Panc1 (cell line): Measurements from ENCODE around the gene ZNF516. TPM values are rescaled to one million over a fixed set of nuclear protein-coding genes. Genes with fewer than 3 reads are reported as not detected.

ENCODE experiments used
- ATAC-seq: fragments of 200-7000 bp; cut with Tn5 transposase; 2 replicates; pipeline ENCODE4 v1.9.1; 2020; ENCODE audit warnings: mild to moderate bottlenecking, moderate library complexity
- BruUV-seq: library from RNA; stranded (reverse); fragments of 400-500 nt; replicated peaks from 2 replicates; lab custom pipeline; 2021; lab: Mats Ljungman, UMichigan
- CTCF ChIA-PET: fragments of 300-600 bp; sonication (Branson Sonifier 250); formaldehyde crosslinking; loops from one replicate; lab custom pipeline; 2022; ENCODE audit warnings: antibody characterized with exemption; lab: Charles Lee
- POLR2A ChIA-PET: fragments of 300-600 bp; sonication (Branson Sonifier 250); formaldehyde crosslinking; loops from one replicate; lab custom pipeline; 2022; ENCODE audit warnings: antibody characterized with exemption; lab: Charles Lee
- DNase-seq: peaks from one replicate; pipeline ENCODE4 v3.0.0-alpha.2; 2010; ENCODE audit warnings: low read depth, low spot score
- H3K27ac ChIP-seq: 2 replicates; pipeline ENCODE4 v1.5.1; 2011; ENCODE audit warnings: mild to moderate bottlenecking, low read length, inconsistent platforms
- H3K27me3 ChIP-seq: fragments of 200-500 bp; sonication (Bioruptor generic); 2 replicates; pipeline ENCODE4 v1.6.0; 2014; ENCODE audit warnings: low read length, inconsistent platforms; ENCODE audit not compliant: control insufficient read depth, insufficient read depth
- H3K36me3 ChIP-seq: fragments of 200-500 bp; sonication (Bioruptor generic); 2 replicates; pipeline ENCODE4 v1.5.1; 2014; ENCODE audit warnings: inconsistent platforms, mild to moderate bottlenecking, low read length, moderate library complexity; ENCODE audit not compliant: control insufficient read depth, insufficient read depth
- H3K4me1 ChIP-seq: 2 replicates; pipeline ENCODE4 v1.5.1; 2011; ENCODE audit warnings: inconsistent platforms, mild to moderate bottlenecking, low read length, moderate library complexity; ENCODE audit not compliant: control insufficient read depth, insufficient read depth
- H3K4me3 ChIP-seq, 2 experiments: 2 replicates each; pipeline ENCODE4 v1.5.1; 2011 to 2012; ENCODE audit warnings: low read depth in 2 of 2, low read length in 2 of 2, mild to moderate bottlenecking in 2 of 2, inconsistent platforms in 1 of 2, moderate library complexity in 1 of 2
- H3K9me3 ChIP-seq: fragments of 200-500 bp; sonication (Bioruptor generic); 2 replicates; pipeline ENCODE4 v1.5.1; 2014; ENCODE audit warnings: low read depth, mild to moderate bottlenecking, inconsistent platforms, low read length, moderate library complexity; ENCODE audit not compliant: control insufficient read depth, insufficient read depth
- POLR2AphosphoS5 ChIP-seq: IDR thresholded peaks from 2 replicates; pipeline ENCODE4 v1.6.1; 2012; ENCODE audit warnings: mild to moderate bottlenecking, low read depth, low read length, moderate library complexity
- SIN3A ChIP-seq: IDR thresholded peaks from 2 replicates; pipeline ENCODE4 v1.6.1; 2012; ENCODE audit warnings: low read depth, mild to moderate bottlenecking, low read length, moderate library complexity, borderline replicate concordance; ENCODE audit not compliant: insufficient read depth
- TCF7L2 ChIP-seq: IDR thresholded peaks from 2 replicates; pipeline ENCODE4 v1.6.1; 2011; ENCODE audit warnings: mild to moderate bottlenecking, low read depth, low read length, inconsistent platforms
- in situ Hi-C: cut with HindIII; loops from 2 replicates; pipeline ENCODE4 v1.10.0; 2016; ENCODE audit warnings: low sequenced_read_pairs, low pct_unique_long_range_greater_than_20kb
- intact Hi-C: fragments of 100-400 bp; cut with micrococcal nuclease; formaldehyde crosslinking; loops from one replicate; pipeline ENCODE4 v1.10.0; 2022; ENCODE audit not compliant: unreplicated experiment
- total RNA-seq: library from RNA; stranded (reverse); gene quantifications from one replicate; pipeline ENCODE4 v1.2.1, GENCODE V29; 2021; ENCODE audit not compliant: unreplicated experiment
- TF ChIP-seq, protein P1 (sequence below), 2 experiments: IDR thresholded peaks; 2 replicates each; pipeline ENCODE4 v1.6.1; 2011 to 2012; ENCODE audit warnings: low read depth in 2 of 2, control low read depth in 1 of 2, low read length in 1 of 2, mild to moderate bottlenecking in 1 of 2, moderate library complexity in 1 of 2; ENCODE audit not compliant: insufficient read depth in 1 of 2
- TF ChIP-seq, protein P2 (sequence below): fragments of 450-650 bp; IDR thresholded peaks from 2 replicates; pipeline ENCODE4 v1.5.1; 2017; ENCODE audit warnings: mild to moderate bottlenecking

Gene ZNF516
- total RNA-seq, 1 experiment from 2014 or later, result 28.6 TPM

DNA sequence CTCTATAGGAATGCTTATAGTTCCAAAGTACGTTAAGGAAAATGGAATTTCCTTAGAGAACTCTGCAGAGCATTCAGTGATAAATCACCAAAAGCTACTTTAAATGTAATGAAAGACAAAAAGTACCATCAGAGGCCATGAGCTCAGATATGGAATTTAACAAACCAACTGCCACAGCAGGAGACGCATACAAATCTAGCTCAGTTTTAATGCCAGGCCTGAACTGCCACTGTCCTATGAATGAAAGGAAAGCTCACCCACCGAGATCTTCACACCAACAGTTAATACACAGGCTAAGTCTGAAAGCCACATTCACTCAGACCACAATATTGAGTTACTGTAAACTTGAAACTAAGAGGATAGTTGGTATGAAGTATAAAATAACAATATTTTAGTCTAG, 126.8 kb downstream of the ZNF516 start:
- no peak for DNase-seq
- TF ChIP-seq SIN3A (no peak), POLR2AphosphoS5 (no peak), TCF7L2 (no peak)
- TF ChIP-seq, protein P1, sequence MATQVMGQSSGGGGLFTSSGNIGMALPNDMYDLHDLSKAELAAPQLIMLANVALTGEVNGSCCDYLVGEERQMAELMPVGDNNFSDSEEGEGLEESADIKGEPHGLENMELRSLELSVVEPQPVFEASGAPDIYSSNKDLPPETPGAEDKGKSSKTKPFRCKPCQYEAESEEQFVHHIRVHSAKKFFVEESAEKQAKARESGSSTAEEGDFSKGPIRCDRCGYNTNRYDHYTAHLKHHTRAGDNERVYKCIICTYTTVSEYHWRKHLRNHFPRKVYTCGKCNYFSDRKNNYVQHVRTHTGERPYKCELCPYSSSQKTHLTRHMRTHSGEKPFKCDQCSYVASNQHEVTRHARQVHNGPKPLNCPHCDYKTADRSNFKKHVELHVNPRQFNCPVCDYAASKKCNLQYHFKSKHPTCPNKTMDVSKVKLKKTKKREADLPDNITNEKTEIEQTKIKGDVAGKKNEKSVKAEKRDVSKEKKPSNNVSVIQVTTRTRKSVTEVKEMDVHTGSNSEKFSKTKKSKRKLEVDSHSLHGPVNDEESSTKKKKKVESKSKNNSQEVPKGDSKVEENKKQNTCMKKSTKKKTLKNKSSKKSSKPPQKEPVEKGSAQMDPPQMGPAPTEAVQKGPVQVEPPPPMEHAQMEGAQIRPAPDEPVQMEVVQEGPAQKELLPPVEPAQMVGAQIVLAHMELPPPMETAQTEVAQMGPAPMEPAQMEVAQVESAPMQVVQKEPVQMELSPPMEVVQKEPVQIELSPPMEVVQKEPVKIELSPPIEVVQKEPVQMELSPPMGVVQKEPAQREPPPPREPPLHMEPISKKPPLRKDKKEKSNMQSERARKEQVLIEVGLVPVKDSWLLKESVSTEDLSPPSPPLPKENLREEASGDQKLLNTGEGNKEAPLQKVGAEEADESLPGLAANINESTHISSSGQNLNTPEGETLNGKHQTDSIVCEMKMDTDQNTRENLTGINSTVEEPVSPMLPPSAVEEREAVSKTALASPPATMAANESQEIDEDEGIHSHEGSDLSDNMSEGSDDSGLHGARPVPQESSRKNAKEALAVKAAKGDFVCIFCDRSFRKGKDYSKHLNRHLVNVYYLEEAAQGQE (IDR thresholded peaks at IDR 0.05; ENCODE audit: insufficient read depth in 1 of 2, low read depth in 2 of 2, low read length in 1 of 2), result no peak
- TF ChIP-seq, protein P2, sequence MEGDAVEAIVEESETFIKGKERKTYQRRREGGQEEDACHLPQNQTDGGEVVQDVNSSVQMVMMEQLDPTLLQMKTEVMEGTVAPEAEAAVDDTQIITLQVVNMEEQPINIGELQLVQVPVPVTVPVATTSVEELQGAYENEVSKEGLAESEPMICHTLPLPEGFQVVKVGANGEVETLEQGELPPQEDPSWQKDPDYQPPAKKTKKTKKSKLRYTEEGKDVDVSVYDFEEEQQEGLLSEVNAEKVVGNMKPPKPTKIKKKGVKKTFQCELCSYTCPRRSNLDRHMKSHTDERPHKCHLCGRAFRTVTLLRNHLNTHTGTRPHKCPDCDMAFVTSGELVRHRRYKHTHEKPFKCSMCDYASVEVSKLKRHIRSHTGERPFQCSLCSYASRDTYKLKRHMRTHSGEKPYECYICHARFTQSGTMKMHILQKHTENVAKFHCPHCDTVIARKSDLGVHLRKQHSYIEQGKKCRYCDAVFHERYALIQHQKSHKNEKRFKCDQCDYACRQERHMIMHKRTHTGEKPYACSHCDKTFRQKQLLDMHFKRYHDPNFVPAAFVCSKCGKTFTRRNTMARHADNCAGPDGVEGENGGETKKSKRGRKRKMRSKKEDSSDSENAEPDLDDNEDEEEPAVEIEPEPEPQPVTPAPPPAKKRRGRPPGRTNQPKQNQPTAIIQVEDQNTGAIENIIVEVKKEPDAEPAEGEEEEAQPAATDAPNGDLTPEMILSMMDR, result no peak
- in situ Hi-C loops, result no loop called here
- ATAC-seq, result no peak
- intact Hi-C loops, result no loop called here
- no peaks in the 10 kb centered on the region for H3K36me3 ChIP-seq
- no peaks in the 10 kb centered on the region for H3K4me1 ChIP-seq
- H3K27me3 ChIP-seq, result no peaks in the 10 kb centered on the region
- H3K27ac ChIP-seq, result no peak overlapping the region
- ChIA-PET POLR2A (no interaction called here), CTCF (no interaction called here)
- H3K4me3 ChIP-seq, result no peak overlapping the region
- no TSS peak for BruUV-seq
- H3K9me3 ChIP-seq, result no peaks in the 10 kb centered on the region

DNA sequence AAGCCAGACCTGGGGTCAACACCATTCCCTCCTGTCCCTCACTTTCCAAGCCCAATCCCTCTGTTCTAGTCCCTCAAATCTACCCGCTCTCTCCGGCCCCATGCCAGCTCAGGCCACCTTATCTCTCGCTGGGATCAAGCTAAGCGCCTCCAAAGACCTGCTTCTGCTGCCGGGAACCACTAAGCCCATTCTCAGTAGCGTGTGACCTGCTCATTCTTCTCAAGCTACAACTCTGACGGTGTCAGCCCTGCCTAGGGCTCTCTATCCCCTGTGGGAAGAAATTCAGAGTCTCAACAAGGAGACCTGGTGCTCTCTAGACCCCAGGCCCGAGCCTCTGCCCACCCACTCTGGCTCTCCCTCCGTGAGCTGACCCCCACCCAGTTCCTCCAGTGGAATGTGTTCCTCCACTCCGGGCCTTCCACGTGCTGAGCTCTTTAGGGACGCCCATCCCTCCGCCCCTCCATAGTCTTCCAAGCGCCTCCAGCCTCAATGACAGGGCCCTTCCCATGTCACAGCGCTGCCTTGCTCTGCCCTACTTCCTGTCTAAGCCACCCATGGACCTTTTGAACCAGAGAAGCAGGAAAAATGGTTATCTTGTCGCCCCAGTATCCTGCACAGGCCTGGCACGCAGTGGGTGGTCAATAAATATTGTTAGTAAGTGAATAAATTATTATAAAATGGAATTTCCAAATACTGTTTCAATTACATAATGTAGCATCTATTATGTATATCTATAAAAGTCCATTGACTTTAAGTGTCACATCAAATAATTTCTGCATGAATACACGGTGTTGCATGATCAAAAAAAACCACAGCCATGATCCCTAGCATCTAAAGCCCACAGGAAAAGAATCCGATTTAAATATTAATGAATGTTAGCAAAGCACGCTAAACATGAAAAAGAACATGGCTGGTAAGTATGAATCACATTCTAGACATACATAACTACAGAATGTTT, 127.6 kb downstream of the ZNF516 start:
- no peak for DNase-seq
- TF ChIP-seq, protein P1 (IDR thresholded peaks at IDR 0.05; ENCODE audit: insufficient read depth in 1 of 2, low read depth in 2 of 2, low read length in 1 of 2), result no peak
- no peak for TF ChIP-seq POLR2AphosphoS5
- TF ChIP-seq TCF7L2, result no peak
- TF ChIP-seq SIN3A, result no peak
- TF ChIP-seq, protein P2, result no peak
- no peaks in the 10 kb centered on the region for H3K36me3 ChIP-seq
- no peaks in the 10 kb centered on the region for H3K9me3 ChIP-seq
- in situ Hi-C loops, result no loop called here
- no peak overlapping the region for H3K4me3 ChIP-seq
- ATAC-seq, result no peak
- no peaks in the 10 kb centered on the region for H3K4me1 ChIP-seq
- no TSS peak for BruUV-seq
- CTCF ChIA-PET, result no interaction called here
- H3K27me3 ChIP-seq, result no peaks in the 10 kb centered on the region
- POLR2A ChIA-PET, result no interaction called here
- no peak overlapping the region for H3K27ac ChIP-seq
- intact Hi-C loops, result no loop called here
